HG02884 (cell line): ENCODE data around the gene KRTAP10-7.
"Not testable (repeated sequence)": the region's sequence is repeated elsewhere in the genome, so short reads cannot be mapped to it uniquely, and the experiment has no call there.

Experiments
- ATAC-seq: cut with Tn5 transposase; IDR thresholded peaks from one replicate; pipeline ENCODE4 v1.9.1; 2021; ENCODE audit warnings: mild to moderate bottlenecking, moderate library complexity; ENCODE audit not compliant: unreplicated experiment

Gene KRTAP10-7

DNA sequence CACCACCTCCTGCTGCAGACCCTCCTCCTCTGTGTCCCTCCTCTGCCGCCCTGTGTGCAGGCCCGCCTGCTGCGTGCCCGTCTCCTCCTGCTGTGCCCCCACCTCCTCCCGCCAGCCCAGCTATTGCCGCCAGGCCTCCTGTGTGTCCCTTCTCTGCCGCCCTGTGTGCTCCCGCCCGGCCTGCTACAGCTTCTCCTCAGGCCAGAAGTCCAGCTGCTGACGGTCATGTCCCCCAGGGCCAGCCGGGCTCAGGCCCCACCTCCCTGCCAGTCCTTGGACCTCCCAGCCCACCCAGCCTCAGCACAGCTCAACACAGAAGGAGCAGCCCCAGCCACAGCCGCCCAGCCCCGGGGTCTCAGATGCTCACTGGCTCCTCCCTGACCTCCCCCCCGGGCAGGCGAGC, 27.4 kb downstream of the KRTAP10-7 start:
- ATAC-seq = not testable (repeated sequence)

DNA sequence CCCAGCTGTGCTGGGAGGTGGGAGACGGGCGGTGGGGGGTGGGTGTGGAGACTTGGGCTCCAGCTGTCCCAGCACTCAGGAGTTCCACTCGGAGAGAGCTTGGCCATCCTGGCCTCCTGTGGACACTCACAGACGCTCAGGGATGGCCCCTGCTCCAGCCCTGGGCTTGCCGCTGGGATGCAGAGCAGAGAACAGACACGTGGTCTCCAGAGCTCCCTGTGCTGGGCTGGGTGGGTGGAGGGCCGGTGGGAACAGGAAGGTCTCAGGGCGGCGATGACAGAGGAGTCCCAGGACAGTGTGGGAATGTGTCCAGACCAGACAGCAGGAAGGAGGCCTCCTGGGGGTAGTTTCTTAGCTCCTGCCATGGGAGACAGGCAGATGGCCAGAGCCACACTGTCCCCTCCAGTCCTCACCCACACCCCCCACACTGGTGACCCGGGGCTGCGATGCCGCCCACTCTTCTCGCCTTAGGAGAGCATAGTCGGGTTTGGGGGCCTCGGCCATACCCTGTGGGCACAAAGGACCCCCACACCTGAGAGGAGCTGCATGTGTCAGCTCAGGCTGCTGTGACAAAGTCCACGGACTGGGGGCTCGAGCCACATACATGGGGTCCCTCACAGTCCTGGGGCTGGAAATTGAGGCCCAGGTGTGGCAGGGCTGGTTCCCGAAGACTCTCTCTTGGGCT, 28.5 kb downstream of the KRTAP10-7 start:
- no peak for ATAC-seq

- no peak for ATAC-seq
Observed at GRCh38 chr21:44630440-44630839, 30.0 kb downstream of the KRTAP10-7 start.

DNA sequence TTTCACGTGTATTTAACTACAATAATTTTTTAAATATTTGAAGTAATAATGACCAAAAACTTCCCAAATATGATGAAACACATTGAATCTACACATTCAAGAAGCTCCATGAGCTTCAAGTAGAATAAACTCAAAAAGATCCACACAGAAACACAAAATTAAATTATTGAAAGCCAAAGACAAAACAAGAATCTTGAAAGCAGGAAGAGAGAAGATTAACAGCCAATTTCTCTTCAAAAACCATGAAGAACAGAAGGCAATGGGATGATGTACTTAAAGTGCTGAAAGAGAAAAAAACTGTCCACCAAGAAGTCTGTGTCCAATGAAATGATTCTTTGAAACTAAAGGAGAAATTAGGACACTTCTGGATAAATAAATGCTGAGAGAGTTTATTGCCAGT, 31.7 kb downstream of the KRTAP10-7 start:
- no peak for ATAC-seq

- ATAC-seq = no peak
Observed at GRCh38 chr21:44636209-44637017, 36.0 kb downstream of the KRTAP10-7 start.

DNA sequence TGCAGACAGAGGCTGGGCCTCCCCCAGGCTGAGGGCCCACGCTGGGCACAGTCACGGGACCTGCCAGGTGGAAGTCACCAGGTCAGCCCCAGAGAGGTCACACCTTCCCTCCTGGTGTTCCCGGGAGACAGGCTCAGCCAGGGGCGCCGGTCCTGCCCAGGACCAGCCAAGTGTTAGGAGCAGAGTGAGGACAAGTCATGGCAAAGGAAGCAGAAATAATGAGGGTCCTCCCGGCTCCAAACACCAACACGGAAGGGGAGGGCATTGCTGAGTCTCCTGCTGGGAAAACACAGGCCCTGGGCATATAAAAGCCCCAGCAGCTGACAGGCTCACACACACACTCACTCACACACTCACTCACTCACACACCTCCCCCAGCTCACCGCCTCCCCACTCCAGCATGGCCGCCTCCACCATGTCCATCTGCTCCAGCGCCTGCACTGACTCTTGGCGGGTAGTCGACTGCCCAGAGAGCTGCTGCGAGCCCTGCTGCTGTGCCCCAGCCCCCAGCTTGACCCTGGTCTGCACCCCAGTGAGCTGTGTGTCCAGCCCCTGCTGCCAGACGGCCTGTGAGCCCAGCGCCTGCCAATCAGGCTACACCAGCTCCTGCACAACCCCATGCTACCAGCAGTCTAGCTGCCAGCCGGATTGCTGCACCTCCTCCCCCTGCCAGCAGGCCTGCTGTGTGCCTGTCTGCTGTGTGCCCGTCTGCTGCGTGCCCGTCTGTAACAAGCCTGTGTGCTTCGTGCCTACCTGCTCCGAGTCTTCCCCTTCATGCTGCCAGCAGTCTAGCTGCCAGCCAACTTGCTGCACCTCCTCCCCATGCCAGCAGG, 36.8 kb downstream of the KRTAP10-7 start, which contains the start of gene KRTAP10-10:
KRTAP10-10 (plus strand) TSS at position 339 of the 833 bp plus-strand sequence; CDS start at position 401, 62 bp downstream.
- ATAC-seq = no peak

- ATAC-seq = not testable (repeated sequence)
Observed at GRCh38 chr21:44637851-44638348, 37.5 kb downstream of the KRTAP10-7 start.

- not testable (repeated sequence) for ATAC-seq
Observed at GRCh38 chr21:44638506-44639330, 38.3 kb downstream of the KRTAP10-7 start.

DNA sequence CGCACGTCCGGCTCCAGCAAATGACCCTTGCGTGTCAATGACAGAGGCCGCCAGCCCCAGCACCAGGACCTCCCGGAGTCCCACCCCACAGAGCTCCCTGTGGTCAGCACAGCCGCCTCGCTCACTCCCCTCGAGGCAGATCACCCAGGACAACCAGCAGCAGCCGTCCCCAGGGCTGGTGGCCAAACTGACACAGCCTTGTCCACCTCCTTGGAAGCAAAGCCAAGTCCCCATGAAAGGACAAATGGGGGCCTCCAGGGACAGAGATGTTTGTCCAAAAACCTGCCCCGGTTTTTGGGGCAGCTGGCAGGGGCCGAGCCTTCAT, 38.9 kb downstream of the KRTAP10-7 start:
- ATAC-seq = no peak

DNA sequence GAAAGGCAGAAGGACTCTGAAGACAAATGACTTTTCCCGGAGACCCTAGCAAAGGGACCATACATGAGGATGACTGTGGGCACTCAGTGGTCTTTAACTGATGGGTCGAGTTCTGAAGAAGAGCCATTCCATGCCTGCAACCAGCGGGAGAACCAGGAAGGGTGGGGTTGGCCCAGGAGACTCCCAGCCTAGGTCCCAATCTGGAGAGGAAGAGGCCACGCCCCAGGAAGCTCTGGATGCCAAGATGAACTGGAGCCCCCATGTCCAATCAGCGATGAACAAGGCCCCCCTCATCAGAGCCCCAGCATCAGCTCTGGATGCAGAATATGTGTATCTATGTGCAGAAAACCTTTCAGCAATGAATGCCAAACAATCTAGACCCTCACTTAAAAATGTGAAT, 40.4 kb downstream of the KRTAP10-7 start:
- no peak for ATAC-seq

- ATAC-seq = no peak
Observed at GRCh38 chr21:44643741-44644310, 43.4 kb downstream of the KRTAP10-7 start.

GRCh38 chr21:44644878-44645277, 44.5 kb downstream of the KRTAP10-7 start:
- no peak for ATAC-seq

- not testable (repeated sequence) for ATAC-seq
Observed at GRCh38 chr21:44646366-44647221, 46.2 kb downstream of the KRTAP10-7 start, which contains the start of gene KRTAP10-11. Gene KRTAP10-11, plus strand, starts transcription at chr21:44646414. Its CDS starts 45 bp downstream, at chr21:44646459.

GRCh38 chr21:44647222-44647552, 46.8 kb downstream of the KRTAP10-7 start:
- ATAC-seq = no peak

DNA sequence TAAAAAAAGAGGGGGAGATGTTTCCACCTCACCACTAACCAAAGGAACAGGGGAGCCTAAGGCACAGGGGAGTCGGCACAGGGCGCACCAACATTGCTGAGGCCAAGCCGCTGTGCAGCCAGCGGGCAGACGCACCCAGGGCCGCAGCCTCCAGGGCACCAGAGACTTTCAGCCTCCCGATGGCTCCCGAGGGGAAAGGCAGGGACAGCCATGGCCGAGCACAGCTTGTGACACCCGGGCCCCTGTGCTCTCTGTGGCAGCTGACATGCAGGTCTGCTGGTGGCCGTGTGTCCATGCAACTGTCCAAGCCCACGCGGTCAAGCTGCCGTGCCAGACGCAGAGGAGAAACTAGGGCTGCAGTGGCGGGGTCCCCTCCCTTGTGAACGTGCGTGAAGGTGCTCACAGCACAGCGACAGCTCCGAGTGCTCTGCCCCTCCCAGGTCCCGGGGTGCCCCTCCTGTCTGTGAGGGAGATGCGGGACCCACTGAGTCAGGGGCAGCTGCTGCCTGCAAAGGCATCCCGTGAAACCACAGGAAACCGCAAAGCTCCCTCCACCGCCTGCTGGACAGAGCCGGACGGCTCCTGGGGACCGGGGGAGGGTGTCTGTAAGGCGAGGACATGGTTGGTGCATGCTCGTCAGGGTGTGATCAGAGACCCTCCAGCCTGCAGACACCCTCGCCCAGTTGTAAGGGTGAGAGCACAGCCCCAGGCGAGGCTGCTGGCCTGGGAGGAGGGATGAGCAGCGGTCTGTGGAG, 48.3 kb downstream of the KRTAP10-7 start:
- no peak for ATAC-seq

GRCh38 chr21:44649521-44650100, 49.2 kb downstream of the KRTAP10-7 start:
- ATAC-seq = no peak

DNA sequence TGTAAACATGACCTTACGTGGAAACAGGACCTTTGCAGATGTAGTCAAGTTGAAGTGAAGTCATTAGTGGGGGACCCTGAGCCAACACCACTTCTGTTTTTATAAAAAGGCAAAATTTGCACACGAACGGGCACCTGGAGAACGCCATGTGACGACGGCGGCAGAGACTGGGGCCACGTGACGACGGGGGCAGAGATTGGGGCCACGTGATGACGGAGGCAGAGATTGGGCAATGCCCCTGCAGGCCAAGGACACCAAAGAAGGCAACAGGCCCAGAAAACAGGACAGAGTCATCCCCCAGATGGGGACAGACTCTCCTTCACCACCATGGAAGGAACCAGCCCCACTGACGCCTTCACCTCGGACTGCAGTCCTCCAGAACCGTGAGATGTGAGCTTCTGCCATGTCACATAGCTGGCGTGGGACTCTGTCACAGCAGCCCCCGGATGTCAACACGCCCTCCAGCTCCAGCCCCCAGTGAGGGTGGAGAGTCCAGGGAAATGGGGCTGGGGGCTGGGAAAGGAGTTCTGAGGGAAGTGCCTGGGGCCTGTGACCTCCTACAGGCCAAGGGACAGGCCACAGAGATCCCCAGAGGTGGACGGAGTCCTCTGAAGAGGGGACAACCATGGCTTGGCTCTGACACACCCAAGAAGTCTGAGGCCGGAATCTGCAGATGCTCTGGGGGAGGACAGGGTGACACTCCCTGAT, 50.0 kb downstream of the KRTAP10-7 start:
- no peak for ATAC-seq
